Endothelial cell of umbilical vein (primary cell): Measurements from ENCODE around the gene SEPTIN11.

ENCODE experiments used
- CTCF ChIP-seq, 2 donors: IDR thresholded peaks; 1 replicate in 1 of 2; 2 replicates in 1 of 2; pipeline ENCODE4 v1.5.1; 2011; ENCODE audit warnings: low read length in 2 of 2, mild to moderate bottlenecking in 2 of 2, moderate library complexity in 2 of 2, control low read depth in 1 of 2, inconsistent platforms in 1 of 2, low read depth in 1 of 2; ENCODE audit not compliant: insufficient read depth in 1 of 2; ENCODE audit errors: extremely low read depth in 1 of 2
- EZH2 ChIP-seq: IDR thresholded peaks from 2 replicates; pipeline ENCODE4 v1.6.1; 2012; ENCODE audit warnings: borderline replicate concordance, low read depth, mild to moderate bottlenecking, moderate library complexity, low read length, inconsistent platforms; ENCODE audit not compliant: severe bottlenecking
- FOS ChIP-seq: IDR thresholded peaks from 2 replicates; pipeline ENCODE4 v1.6.1; 2011; ENCODE audit warnings: mild to moderate bottlenecking, low read length, moderate library complexity, borderline replicate concordance; ENCODE audit not compliant: insufficient read depth
- JUN ChIP-seq: IDR thresholded peaks from 2 replicates; pipeline ENCODE4 v1.6.1; 2011; ENCODE audit warnings: borderline replicate concordance, low read depth; ENCODE audit not compliant: insufficient read length, insufficient read depth
- MAX ChIP-seq: IDR thresholded peaks from 2 replicates; pipeline ENCODE4 v1.6.1; 2011; ENCODE audit not compliant: insufficient read depth, insufficient read length
- POLR2A ChIP-seq: IDR thresholded peaks from 2 replicates; pipeline ENCODE4 v1.6.1; 2012; ENCODE audit warnings: low read depth, mild to moderate bottlenecking, control low read depth, low read length
- POLR2AphosphoS5 ChIP-seq: IDR thresholded peaks from 2 replicates; pipeline ENCODE4 v1.6.1; 2012; ENCODE audit warnings: low read depth, mild to moderate bottlenecking, control low read depth, low read length, moderate library complexity; ENCODE audit not compliant: insufficient read depth

GRCh38 chr4:76991161-76991660, 41.7 kb downstream of the SEPTIN11 start:
- no peak for TF ChIP-seq POLR2A
- TF ChIP-seq CTCF (IDR thresholded peaks at IDR 0.05; ENCODE audit: extremely low read depth in 1 of 2, insufficient read depth in 1 of 2, low read depth in 1 of 2, low read length in 2 of 2), result no peak
- TF ChIP-seq POLR2AphosphoS5, result no peak
- no peak for TF ChIP-seq FOS
- TF ChIP-seq EZH2, result no peak
- no peak for TF ChIP-seq MAX
- no peak for TF ChIP-seq JUN
